D721Med (cell line): ENCODE data around the gene DPP6.

Experiments used
- DNase-seq: peaks from one replicate; pipeline ENCODE4 v3.0.0; 2011; ENCODE audit warnings: low spot score; ENCODE audit not compliant: insufficient read length
- FAIRE-seq: peaks from 2 replicates; lab custom pipeline; 2011; peaks lifted over from hg19 to GRCh38; lab: Jason Lieb, UNC
- TF ChIP-seq, protein P1 (sequence below): IDR thresholded peaks from 2 replicates; pipeline ENCODE4 v1.5.1; 2012; ENCODE audit warnings: mild to moderate bottlenecking, control low read depth; ENCODE audit not compliant: insufficient read depth; ENCODE audit errors: missing control alignments

Gene DPP6

GRCh38 chr7:154789404-154789803 lies 737.2 kb downstream of the DPP6 start:
- no peak for FAIRE-seq
- DNase-seq: no peak
- TF ChIP-seq, protein P1, sequence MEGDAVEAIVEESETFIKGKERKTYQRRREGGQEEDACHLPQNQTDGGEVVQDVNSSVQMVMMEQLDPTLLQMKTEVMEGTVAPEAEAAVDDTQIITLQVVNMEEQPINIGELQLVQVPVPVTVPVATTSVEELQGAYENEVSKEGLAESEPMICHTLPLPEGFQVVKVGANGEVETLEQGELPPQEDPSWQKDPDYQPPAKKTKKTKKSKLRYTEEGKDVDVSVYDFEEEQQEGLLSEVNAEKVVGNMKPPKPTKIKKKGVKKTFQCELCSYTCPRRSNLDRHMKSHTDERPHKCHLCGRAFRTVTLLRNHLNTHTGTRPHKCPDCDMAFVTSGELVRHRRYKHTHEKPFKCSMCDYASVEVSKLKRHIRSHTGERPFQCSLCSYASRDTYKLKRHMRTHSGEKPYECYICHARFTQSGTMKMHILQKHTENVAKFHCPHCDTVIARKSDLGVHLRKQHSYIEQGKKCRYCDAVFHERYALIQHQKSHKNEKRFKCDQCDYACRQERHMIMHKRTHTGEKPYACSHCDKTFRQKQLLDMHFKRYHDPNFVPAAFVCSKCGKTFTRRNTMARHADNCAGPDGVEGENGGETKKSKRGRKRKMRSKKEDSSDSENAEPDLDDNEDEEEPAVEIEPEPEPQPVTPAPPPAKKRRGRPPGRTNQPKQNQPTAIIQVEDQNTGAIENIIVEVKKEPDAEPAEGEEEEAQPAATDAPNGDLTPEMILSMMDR: peak; percentile 51

DNA sequence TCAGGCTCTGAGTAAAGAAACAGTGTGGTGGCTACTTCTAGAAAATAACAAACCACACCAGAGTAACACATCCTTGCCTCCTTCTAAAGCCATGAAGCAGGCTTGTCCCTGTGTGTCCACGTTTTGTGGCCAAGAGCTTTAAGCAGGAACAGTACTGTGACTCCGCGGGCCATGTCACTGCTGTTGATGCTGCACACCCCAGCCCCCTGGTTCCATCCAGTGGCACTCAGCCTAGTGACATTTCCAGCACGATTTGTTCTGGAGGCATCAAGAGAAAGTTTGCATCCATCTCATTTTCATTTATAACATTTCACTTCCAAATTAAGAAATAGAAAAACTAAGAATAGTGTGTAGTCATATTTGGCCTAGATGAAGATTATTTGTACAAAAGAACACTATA lies 739.4 kb downstream of the DPP6 start:
- no peak for FAIRE-seq
- TF ChIP-seq, protein P1: no peak
- DNase-seq: no peak

GRCh38 chr7:154792436-154793055 lies 740.3 kb downstream of the DPP6 start:
- DNase-seq (no peak), FAIRE-seq (no peak)
- TF ChIP-seq, protein P1: no peak

GRCh38 chr7:154794147-154794780 lies 742.1 kb downstream of the DPP6 start:
- TF ChIP-seq, protein P1: peak; percentile 26
- no peak for FAIRE-seq
- no peak for DNase-seq

DNA sequence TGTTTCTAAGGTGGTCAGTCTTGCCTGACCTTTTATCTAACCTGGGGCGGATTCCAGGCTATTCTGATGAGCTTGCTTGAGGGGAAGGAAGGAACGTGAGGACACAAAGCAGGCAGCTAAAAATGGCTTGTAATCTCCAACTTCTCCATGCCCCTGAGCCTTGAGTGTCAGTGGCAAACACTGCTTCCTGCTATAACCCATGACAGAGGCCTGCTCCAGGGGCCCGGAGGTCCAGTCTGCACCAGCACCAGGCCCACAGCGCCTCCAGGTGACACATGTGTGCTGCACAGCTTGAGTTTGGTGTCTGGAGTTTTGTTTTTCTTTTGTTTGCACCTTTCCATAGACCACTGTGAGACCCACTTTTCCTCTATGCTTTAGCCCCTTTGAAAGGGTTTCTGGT lies 742.8 kb downstream of the DPP6 start:
- DNase-seq (no peak), FAIRE-seq (no peak)
- TF ChIP-seq, protein P1: no peak

DNA sequence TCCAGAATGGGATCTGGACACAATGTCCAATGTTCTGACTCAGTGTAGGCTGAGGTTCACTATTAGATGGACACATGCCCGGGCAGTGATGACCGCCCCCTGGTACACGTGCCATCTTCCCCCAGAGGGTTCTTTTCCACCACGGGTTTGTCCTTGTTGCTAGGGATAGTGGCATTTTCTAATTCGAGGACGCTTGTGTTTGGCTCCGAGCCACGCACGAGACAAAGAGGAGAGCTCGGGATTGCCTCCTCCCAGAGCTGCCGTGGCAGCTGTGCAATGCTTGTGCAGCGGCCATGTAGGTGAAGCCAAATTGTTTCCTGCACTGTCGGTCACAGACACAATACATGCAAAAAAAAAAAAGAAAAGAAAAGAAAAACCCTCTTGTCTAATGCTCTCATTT lies 743.2 kb downstream of the DPP6 start:
- FAIRE-seq: no peak
- DNase-seq: no peak
- TF ChIP-seq, protein P1: no peak

DNA sequence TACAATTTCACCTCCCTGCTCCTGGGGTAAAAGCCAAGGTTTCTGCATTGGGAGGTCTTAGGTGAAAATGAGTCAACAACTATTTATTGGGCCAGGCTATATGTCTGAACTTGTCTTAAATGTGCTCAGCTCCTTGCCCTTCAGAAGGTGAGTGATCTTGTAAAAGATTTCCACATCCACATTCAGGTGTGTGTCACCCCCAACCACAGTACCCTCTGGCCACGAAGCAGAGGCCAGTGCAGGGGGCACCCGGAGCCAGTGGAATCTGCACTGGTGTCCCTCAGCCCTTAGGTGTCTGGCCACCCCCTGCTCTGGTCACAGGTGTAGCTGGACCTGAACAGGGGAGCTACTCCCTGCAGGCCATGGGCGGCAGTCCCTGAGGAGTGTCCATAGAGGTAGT lies 752.3 kb downstream of the DPP6 start:
- TF ChIP-seq, protein P1: no peak
- DNase-seq (no peak), FAIRE-seq (no peak)
